ENCODE data around the gene PHYHD1.

PHYHD1 gene

DNA sequence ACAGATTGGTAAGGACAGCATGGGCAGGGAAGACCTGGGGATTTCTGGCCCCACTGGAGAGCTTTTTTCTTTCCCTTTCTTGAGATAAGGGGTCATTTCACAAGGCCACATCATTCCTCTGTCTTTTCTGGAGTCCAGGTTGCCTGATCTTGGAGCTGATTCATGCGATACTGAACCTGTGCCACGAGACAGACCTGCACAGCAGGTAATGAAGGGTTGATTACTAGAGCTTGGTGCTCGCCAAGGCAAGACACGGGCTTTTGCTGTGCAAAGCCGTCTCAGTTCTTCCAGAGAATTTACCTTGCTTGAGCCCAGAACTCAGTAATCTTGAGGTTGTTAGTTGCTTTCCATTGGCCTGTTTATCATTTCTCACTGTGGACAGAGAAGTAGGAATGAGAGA is 65.9 kb downstream of the PHYHD1 start:
- no peak for DNase-seq

DNA sequence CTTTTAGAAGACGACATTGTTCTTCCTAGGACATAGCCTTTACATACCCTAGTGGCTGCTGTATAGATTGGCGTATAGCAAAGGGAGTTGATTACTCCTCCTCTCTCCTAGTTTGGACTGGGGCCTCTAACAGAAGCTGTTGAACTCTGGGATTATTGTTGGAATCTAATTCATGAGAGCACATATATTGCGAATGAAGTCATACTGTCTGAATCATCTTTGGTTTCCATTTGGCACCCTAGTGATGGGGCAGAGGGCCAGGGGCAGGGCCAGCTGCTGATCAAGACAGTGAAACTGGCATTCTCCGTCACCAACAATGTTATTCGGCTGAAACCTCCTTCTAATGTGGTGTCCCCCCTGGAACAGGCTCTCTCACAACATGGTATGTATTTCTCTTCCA is 67.0 kb downstream of the PHYHD1 start:
- no peak for DNase-seq
